Measurements from ENCODE around the gene OR2V2. TPM values are rescaled to one million over a fixed set of nuclear protein-coding genes. Genes with fewer than 3 reads are reported as not detected.

The OR2V2 gene
- total and polyA plus RNA-seq, 3 donors from 2014 or later = not detected

DNA sequence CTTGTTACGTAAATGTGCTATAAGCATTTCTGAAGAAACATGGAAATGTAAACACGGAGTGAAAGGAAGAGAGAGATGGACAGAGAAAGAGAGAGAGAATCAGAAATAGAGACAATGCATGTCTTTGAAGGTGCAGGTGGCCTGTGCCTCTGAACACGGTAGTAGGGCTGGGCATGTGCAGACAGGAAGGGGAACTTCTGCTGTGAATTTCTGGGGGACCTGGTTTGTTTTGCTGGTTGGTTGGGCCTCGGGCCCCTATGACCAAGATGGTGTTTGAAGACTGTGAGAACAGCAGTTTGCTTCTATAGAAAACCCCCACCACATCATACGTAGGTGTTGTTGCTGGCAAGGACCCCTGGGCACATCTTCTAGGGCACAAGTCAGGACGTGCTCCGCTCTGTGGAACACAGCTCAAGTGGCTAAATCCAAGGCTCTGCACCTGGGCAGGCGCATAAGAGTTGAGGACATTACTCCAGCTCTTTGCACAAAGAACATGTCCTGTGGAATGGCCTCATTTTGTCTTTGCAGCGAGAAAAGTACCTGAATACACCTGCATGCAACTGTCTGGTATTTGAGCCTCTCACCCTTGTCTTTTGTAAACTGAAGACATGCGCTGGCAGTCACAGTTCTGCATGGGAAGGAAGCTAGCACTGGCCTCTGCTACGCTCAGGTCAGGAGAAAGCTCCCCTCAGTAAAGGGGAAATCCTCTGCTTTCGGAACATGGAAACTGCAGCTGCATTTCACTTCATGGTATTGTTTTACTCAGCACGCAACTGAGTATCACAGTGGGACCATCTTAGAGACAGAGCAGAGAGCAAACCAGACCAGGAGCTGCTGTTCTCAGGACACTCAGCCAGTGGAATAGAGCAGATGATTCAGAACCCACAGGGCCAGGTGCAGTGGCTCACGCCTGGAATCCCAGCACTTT is 2.7 kb downstream of the OR2V2 start:
- intact Hi-C loops (cut with DNase I; ENCODE audit: low total_unique reads) = no loop called here
- no peaks in the 10 kb centered on the region for H3K27me3 ChIP-seq

DNA sequence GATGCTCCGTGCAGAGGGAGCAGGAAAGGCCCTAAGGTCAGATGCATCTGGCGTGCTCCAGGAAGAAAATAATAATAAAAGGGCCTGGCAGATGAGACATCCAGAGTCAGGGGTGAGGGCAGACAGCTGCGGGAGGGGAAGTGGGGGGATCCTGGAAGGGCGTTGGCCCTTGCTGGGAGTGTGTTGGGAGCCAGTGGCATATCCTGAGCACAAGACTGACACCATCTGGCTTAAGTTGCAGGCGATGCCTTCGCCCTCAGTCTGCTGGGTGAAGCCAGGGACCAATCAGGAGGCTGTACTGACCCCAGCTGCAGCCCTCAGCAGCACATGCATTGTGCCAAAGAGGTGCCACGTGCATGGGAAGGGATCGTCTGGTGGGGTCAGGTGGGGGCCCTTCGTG is 3.8 kb downstream of the OR2V2 start:
- Histone ChIP-seq H3K27ac (no peak overlapping the region), H3K36me3 (ENCODE audit: low read depth, missing control alignments) (no peaks in the 10 kb centered on the region), H3K4me1 (no peaks in the 10 kb centered on the region), H3K27me3 (no peaks in the 10 kb centered on the region), H3K9me3 (no peaks in the 10 kb centered on the region), H3K4me3 (no peak overlapping the region)
- WGBS, 2 donors = 25 to 42% methylated on average over 8 to 9 of the region's 9 CpGs
- no peak for DNase-seq
- intact Hi-C loops (cut with DNase I; ENCODE audit: low total_unique reads) = no loop called here
- TF ChIP-seq POLR2A (IDR thresholded peaks at IDR 0.05) = no peak
- TF ChIP-seq, protein P1, sequence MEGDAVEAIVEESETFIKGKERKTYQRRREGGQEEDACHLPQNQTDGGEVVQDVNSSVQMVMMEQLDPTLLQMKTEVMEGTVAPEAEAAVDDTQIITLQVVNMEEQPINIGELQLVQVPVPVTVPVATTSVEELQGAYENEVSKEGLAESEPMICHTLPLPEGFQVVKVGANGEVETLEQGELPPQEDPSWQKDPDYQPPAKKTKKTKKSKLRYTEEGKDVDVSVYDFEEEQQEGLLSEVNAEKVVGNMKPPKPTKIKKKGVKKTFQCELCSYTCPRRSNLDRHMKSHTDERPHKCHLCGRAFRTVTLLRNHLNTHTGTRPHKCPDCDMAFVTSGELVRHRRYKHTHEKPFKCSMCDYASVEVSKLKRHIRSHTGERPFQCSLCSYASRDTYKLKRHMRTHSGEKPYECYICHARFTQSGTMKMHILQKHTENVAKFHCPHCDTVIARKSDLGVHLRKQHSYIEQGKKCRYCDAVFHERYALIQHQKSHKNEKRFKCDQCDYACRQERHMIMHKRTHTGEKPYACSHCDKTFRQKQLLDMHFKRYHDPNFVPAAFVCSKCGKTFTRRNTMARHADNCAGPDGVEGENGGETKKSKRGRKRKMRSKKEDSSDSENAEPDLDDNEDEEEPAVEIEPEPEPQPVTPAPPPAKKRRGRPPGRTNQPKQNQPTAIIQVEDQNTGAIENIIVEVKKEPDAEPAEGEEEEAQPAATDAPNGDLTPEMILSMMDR (IDR thresholded peaks at IDR 0.05) = no peak

More for the DNA sequence above, 2.7 kb downstream of the OR2V2 start:
- WGBS, 2 donors = 85 to 86% methylated on average over 10 to 14 of the region's 14 CpGs
- H3K27ac ChIP-seq = no peak overlapping the region
- no peaks in the 10 kb centered on the region for H3K4me1 ChIP-seq
- H3K36me3 ChIP-seq (ENCODE audit: low read depth, missing control alignments) = no peaks in the 10 kb centered on the region
- no peak for TF ChIP-seq POLR2A (IDR thresholded peaks at IDR 0.05)
- TF ChIP-seq, protein P1 (IDR thresholded peaks at IDR 0.05) = no peak
- no peaks in the 10 kb centered on the region for H3K9me3 ChIP-seq
- no peak overlapping the region for H3K4me3 ChIP-seq
- no peak for DNase-seq

DNA sequence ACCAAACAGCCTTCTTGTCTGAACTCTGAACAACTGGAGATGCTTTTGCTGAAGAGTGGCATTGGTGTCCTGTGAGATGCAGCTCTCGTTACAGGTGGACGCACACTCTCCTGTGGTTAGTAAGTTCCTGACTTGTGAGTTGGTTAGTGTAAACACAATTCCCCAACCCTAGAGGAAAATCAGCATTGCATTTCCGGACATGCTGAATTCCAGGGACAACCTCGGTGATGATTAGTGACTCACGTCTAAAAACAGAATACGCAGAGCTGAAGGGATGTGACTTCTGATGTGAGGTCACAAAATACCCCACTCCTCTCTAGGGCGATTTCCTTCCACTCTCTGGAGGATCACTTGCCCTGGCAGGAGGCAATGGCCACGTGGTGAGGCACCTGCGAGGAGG is 5.0 kb downstream of the OR2V2 start:
- H3K4me1 ChIP-seq = no peaks in the 10 kb centered on the region
- no peaks in the 10 kb centered on the region for H3K27me3 ChIP-seq
- H3K27ac ChIP-seq = no peak overlapping the region
- H3K9me3 ChIP-seq = no peaks in the 10 kb centered on the region
- TF ChIP-seq, protein P1 (IDR thresholded peaks at IDR 0.05) = no peak
- TF ChIP-seq POLR2A (IDR thresholded peaks at IDR 0.05) = no peak
- no peak overlapping the region for H3K4me3 ChIP-seq
- no peaks in the 10 kb centered on the region for H3K36me3 ChIP-seq (ENCODE audit: low read depth, missing control alignments)
- 83 to 85% methylated on average over 8 to 9 of the region's 9 CpGs for WGBS, 2 donors
- DNase-seq = no peak
- intact Hi-C loops (cut with DNase I; ENCODE audit: low total_unique reads) = no loop called here

DNA sequence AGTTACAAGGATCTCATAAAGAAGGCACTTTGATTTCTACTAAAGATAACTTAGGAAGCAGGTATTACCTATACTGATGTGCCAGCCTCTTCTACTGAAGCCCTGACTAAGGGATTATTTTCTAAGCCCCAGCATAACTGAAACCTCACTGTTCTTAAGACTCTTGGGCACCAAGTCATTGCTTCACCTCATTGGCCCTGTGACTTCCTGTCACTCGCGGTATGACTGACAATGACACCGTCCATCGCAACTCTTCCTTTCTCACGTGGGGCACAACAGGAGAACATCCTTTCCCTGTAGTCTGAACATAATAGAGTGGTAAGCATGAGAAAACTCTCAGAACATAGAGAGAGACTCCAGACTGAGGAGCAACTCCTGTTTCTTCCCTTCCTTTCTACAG is 6.4 kb downstream of the OR2V2 start:
- no peak overlapping the region for H3K4me3 ChIP-seq
- H3K9me3 ChIP-seq = no peaks in the 10 kb centered on the region
- no peaks in the 10 kb centered on the region for H3K36me3 ChIP-seq (ENCODE audit: low read depth, missing control alignments)
- H3K27me3 ChIP-seq = no peaks in the 10 kb centered on the region
- no peaks in the 10 kb centered on the region for H3K4me1 ChIP-seq
- DNase-seq = no peak
- TF ChIP-seq POLR2A (IDR thresholded peaks at IDR 0.05) = no peak
- intact Hi-C loops (cut with DNase I; ENCODE audit: low total_unique reads) = no loop called here
- 82 to 84% methylated on average over 5 of the region's 5 CpGs for WGBS, 2 donors
- H3K27ac ChIP-seq = no peak overlapping the region

DNA sequence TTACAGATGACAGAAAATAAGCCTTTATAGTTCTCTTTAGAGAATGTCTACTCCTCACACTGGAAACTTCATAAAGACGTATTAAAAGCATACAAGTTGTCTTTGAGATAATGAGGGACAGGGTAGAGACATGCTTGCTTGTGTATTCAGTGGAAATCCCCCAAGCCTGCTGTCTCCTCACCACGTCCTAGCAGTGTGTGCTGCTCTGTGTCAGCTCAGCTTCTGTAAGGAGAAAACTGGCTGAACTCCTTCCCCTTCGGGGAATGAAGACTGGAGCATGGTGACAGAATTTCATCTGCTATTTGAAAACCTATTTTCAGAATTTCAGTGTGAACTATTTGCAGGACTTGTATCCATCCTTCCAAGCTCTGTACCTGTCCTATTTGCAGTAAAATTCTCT is 9.4 kb downstream of the OR2V2 start:
- DNase-seq = no peak
- Histone ChIP-seq H3K27me3 (no peaks in the 10 kb centered on the region), H3K27ac (no peak overlapping the region), H3K4me1 (no peaks in the 10 kb centered on the region), H3K9me3 (no peaks in the 10 kb centered on the region), H3K4me3 (no peak overlapping the region), H3K36me3 (ENCODE audit: low read depth, missing control alignments) (no peaks in the 10 kb centered on the region)
- intact Hi-C loops (cut with DNase I; ENCODE audit: low total_unique reads) = no loop called here
- TF ChIP-seq, protein P1 (IDR thresholded peaks at IDR 0.05) = no peak
- WGBS, 2 donors = 42 to 48% methylated on average over 3 of the region's 3 CpGs
